Muscle layer of duodenum (tissue), 2 donors: ENCODE measurements around the gene RNF217.

ENCODE experiments used
- H3K27ac ChIP-seq: one replicate; pipeline ENCODE4 v1.7.0; 2013; ENCODE audit warnings: mild to moderate bottlenecking, low read length
- H3K27me3 ChIP-seq: one replicate; pipeline ENCODE4 v1.7.0; 2013; ENCODE audit warnings: low read depth, mild to moderate bottlenecking, control low read depth, low read length
- H3K36me3 ChIP-seq, 2 donors: one replicate each; pipeline ENCODE4 v1.7.0; 2013; ENCODE audit warnings: low read length in 2 of 2, control low read depth in 1 of 2, mild to moderate bottlenecking in 1 of 2; ENCODE audit not compliant: insufficient read depth in 2 of 2, control insufficient read depth in 1 of 2
- H3K4me1 ChIP-seq, 2 donors: one replicate each; pipeline ENCODE4 v1.7.0; 2013; ENCODE audit warnings: low read length in 2 of 2, mild to moderate bottlenecking in 2 of 2, control low read depth in 1 of 2, moderate library complexity in 1 of 2; ENCODE audit not compliant: insufficient read depth in 2 of 2, control insufficient read depth in 1 of 2
- H3K4me3 ChIP-seq, 2 donors: one replicate each; pipeline ENCODE4 v1.7.0; 2013; ENCODE audit warnings: low read length in 2 of 2, low read depth in 1 of 2, mild to moderate bottlenecking in 1 of 2
- H3K9me3 ChIP-seq, 2 donors: one replicate each; pipeline ENCODE4 v1.7.0; 2013; ENCODE audit warnings: low read length in 2 of 2, control low read depth in 1 of 2, mild to moderate bottlenecking in 1 of 2; ENCODE audit not compliant: control insufficient read depth in 1 of 2
- donor health status: healthy.

The RNF217 gene

DNA sequence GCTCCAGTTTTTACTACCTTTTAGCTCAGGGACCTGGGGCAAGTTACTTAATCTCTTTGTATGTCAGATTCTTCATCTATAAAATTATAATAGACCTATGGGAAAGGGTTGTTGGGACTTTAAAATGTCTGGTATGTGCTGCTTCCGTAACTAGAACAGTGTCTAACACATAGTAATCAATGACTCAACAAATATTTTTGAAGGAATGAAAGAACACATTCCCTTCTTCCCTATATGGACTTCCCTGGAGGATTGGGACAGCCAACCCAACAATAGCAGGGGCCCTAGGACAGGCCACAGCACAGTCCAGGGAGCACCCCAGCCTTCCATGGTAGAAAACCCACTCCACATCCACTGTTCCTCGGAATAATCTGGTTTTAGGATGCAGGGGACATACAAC, 140.7 kb downstream of the RNF217 start:
- Histone ChIP-seq H3K4me3 (no peak overlapping the region), H3K27me3 (no peaks in the 10 kb centered on the region), H3K36me3 (no peaks in the 10 kb centered on the region), H3K4me1 (no peaks in the 10 kb centered on the region), H3K9me3 (no peaks in the 10 kb centered on the region), H3K27ac (peak overlapping the region; percentile 72)

DNA sequence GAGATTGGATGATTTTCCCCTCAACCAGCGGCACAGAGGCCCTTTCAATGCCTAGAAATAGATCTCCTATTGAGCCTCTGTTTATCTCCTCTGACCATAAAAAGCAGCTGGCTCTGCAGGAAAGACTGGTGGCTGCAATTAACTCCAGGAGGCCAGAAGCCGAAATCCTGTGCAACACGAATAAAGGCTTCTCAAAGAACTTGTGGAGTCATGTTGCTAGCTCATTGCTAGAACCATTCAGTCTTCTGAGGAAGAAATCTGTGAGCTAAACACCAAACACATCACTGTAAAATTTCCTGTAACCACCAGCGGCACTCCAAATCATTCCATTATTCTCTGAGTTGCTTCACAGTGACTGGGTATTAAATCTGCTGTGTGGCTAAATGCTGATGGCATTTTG, 142.2 kb downstream of the RNF217 start:
- H3K4me1 ChIP-seq: no peaks in the 10 kb centered on the region
- H3K9me3 ChIP-seq: no peaks in the 10 kb centered on the region
- H3K4me3 ChIP-seq: no peak overlapping the region
- no peaks in the 10 kb centered on the region for H3K36me3 ChIP-seq
- H3K27me3 ChIP-seq: no peaks in the 10 kb centered on the region
- peak overlapping the region; percentile 72 for H3K27ac ChIP-seq

DNA sequence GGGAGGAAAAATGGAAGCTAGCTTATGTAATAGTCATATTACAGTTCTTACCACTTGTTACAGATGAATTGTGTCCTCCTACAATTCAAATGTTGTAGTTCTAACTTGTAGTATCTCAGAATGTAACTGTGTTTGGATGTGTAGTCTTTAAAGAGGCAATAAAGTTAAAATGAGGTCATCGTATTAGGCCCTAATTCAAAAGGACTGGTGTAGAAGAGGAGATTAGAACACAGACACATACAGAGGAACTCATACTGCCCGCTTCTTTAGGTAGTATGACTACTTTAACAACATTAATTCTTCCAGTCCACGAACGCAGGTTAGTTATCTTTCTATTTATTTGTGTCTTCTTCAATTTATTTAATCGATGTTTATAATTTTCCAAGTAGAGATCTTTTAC, 144.8 kb downstream of the RNF217 start:
- Histone ChIP-seq H3K27me3 (no peaks in the 10 kb centered on the region), H3K4me1 (no peaks in the 10 kb centered on the region), H3K9me3 (peaks cover 13 to 16% of the 10 kb centered on the region in 2 donors), H3K36me3 (no peaks in the 10 kb centered on the region), H3K27ac (no peak overlapping the region), H3K4me3 (no peak overlapping the region)

GRCh38 chr6:125107896-125108295, 145.7 kb downstream of the RNF217 start:
- H3K27ac ChIP-seq: no peak overlapping the region
- H3K9me3 ChIP-seq: peaks cover 13 to 16% of the 10 kb centered on the region in 2 donors
- H3K27me3 ChIP-seq: no peaks in the 10 kb centered on the region
- H3K36me3 ChIP-seq: no peaks in the 10 kb centered on the region
- H3K4me3 ChIP-seq: no peak overlapping the region
- H3K4me1 ChIP-seq: no peaks in the 10 kb centered on the region

GRCh38 chr6:125110056-125110455, 147.8 kb downstream of the RNF217 start:
- Histone ChIP-seq H3K27me3 (no peaks in the 10 kb centered on the region), H3K4me3 (no peak overlapping the region), H3K27ac (no peak overlapping the region), H3K9me3 (peaks cover 13 to 16% of the 10 kb centered on the region in 2 donors), H3K4me1 (no peaks in the 10 kb centered on the region), H3K36me3 (no peaks in the 10 kb centered on the region)

- H3K36me3 ChIP-seq: no peaks in the 10 kb centered on the region
- peak overlapping the region in 1 of 2 donors; percentile 17 for H3K4me3 ChIP-seq
- H3K4me1 ChIP-seq: no peaks in the 10 kb centered on the region
- no peak overlapping the region for H3K27ac ChIP-seq
- no peaks in the 10 kb centered on the region for H3K27me3 ChIP-seq
- H3K9me3 ChIP-seq: peaks cover 13 to 16% of the 10 kb centered on the region in 2 donors
These were observed 149.2 kb downstream of the RNF217 start for GRCh38 chr6:125111219-125111983.

DNA sequence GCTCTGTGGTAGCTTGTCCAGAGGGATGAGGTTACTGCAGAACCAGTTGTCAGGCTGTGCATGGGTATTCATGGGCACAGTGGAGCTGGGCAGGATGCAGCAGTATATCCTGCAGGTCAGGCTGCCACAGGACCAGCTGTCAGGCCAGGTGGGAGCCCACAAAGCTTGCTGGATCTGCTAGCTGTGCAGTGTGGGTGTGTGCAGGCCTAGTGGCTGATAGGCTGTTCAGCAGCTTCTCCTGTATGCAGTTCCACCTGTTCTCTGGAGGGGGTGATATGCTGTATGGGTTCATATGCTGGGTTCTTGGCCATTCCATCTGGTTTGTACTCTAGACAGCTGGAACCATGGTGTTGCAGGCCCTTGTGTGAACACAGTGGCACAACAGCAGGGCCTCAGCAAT, 150.7 kb downstream of the RNF217 start:
- Histone ChIP-seq H3K4me1 (no peaks in the 10 kb centered on the region), H3K27me3 (no peaks in the 10 kb centered on the region), H3K36me3 (no peaks in the 10 kb centered on the region), H3K9me3 (peaks cover 13 to 16% of the 10 kb centered on the region in 2 donors), H3K27ac (no peak overlapping the region), H3K4me3 (no peak overlapping the region)

GRCh38 chr6:125114248-125114858, 152.1 kb downstream of the RNF217 start:
- no peaks in the 10 kb centered on the region for H3K27me3 ChIP-seq
- H3K4me1 ChIP-seq: no peaks in the 10 kb centered on the region
- no peak overlapping the region for H3K4me3 ChIP-seq
- no peaks in the 10 kb centered on the region for H3K36me3 ChIP-seq
- peaks cover 13 to 16% of the 10 kb centered on the region in 2 donors for H3K9me3 ChIP-seq
- no peak overlapping the region for H3K27ac ChIP-seq

- Histone ChIP-seq H3K27me3 (no peaks in the 10 kb centered on the region), H3K36me3 (no peaks in the 10 kb centered on the region), H3K4me1 (no peaks in the 10 kb centered on the region), H3K4me3 (no peak overlapping the region), H3K9me3 (peaks cover 4 to 9% of the 10 kb centered on the region in 2 donors), H3K27ac (no peak overlapping the region)
These were observed 153.9 kb downstream of the RNF217 start for GRCh38 chr6:125116170-125116569.

DNA sequence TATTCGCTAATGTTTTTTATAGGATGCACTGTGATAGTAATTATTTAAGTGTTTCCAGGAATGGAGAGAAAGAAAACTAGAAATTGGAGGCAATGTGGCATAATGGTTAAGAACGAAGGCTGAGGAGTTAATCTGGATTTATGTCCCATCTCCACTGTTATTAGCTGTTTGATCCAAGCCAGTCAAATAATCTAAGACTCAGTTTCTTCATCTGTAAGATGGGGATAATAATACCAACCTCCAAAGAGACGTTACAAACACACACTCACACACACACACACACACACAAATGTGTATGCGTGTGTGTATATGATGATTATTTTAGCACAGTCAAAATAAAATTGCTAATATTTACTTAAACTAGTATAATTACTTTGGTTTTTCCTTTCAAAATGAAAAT, 154.5 kb downstream of the RNF217 start:
- Histone ChIP-seq H3K4me1 (no peaks in the 10 kb centered on the region), H3K36me3 (no peaks in the 10 kb centered on the region), H3K4me3 (no peak overlapping the region), H3K9me3 (peaks cover 0 to 4% of the 10 kb centered on the region in 2 donors), H3K27me3 (no peaks in the 10 kb centered on the region), H3K27ac (no peak overlapping the region)

DNA sequence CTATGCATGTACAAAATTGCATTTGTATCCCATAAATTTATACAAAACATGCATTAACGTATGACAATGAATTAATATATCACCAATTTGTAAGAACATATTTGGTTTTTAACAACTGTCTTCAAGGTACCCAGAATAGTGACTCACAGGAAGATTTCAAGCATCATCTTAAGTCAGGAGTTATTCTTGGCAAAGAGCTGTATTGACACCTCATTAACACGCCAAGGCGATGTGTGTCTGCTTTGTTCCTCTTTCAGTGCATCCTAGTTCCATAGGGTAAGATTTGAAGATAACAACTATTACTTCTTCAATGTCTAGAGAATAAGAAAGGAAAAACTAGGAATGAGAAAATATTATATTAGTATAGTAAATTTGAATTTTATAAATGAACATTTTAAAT, 155.6 kb downstream of the RNF217 start:
- Histone ChIP-seq H3K27me3 (no peaks in the 10 kb centered on the region), H3K27ac (no peak overlapping the region), H3K36me3 (no peaks in the 10 kb centered on the region), H3K4me1 (no peaks in the 10 kb centered on the region), H3K4me3 (no peak overlapping the region), H3K9me3 (no peaks in the 10 kb centered on the region)
